HFF-Myc (cell line): ENCODE data around the gene PSMG1.

Experiments used
- DNase-seq: peaks from one replicate; pipeline ENCODE4 v3.0.0-alpha.2; 2011; ENCODE audit warnings: low read depth; ENCODE audit errors: extremely low read depth
- H3K4me3 ChIP-seq: replicated peaks from 2 replicates; pipeline ENCODE4 v1.5.1; 2011; ENCODE audit warnings: low read depth, mild to moderate bottlenecking, control low read depth, low read length
- CTCF ChIP-seq: IDR thresholded peaks from 2 replicates; pipeline ENCODE4 v1.5.1; 2012; ENCODE audit warnings: mild to moderate bottlenecking, low read depth, low read length, control low read depth; ENCODE audit errors: missing control alignments

PSMG1 gene

GRCh38 chr21:39182484-39183271, 573 bp downstream of the PSMG1 start:
- TF ChIP-seq CTCF = no peak
- peak overlapping the region; percentile 88 for H3K4me3 ChIP-seq
- no peak for DNase-seq

GRCh38 chr21:39182016-39182415, 1.2 kb downstream of the PSMG1 start:
- DNase-seq = no peak
- no peak for TF ChIP-seq CTCF
- peak overlapping the region; percentile 88 for H3K4me3 ChIP-seq

- DNase-seq = no peak
- no peak for TF ChIP-seq CTCF
- H3K4me3 ChIP-seq = peak overlapping the region; percentile 88
Observed at GRCh38 chr21:39181205-39181818, 1.9 kb downstream of the PSMG1 start.

- no peak for DNase-seq
- TF ChIP-seq CTCF = peak; percentile 10
- peak overlapping the region; percentile 88; the same call in 1 of the 2 replicates for H3K4me3 ChIP-seq
Observed at GRCh38 chr21:39180429-39181019, 2.7 kb downstream of the PSMG1 start.

GRCh38 chr21:39178421-39178820, 4.8 kb downstream of the PSMG1 start:
- TF ChIP-seq CTCF = no peak
- no peak overlapping the region for H3K4me3 ChIP-seq
- no peak for DNase-seq

GRCh38 chr21:39176271-39176709, 7.0 kb downstream of the PSMG1 start:
- no peak overlapping the region for H3K4me3 ChIP-seq
- no peak for TF ChIP-seq CTCF
- no peak for DNase-seq
